Pons (tissue), 1 donor: ENCODE measurements around the gene TUBB.
"Not testable (repeated sequence)": the region's sequence is repeated elsewhere in the genome, so short reads cannot be mapped to it uniquely, and the experiment has no call there.

Experiments
- DNase-seq: peaks from one replicate; pipeline ENCODE4 v3.0.0-alpha.2; 2016; ENCODE audit warnings: low spot score

The TUBB gene

DNA sequence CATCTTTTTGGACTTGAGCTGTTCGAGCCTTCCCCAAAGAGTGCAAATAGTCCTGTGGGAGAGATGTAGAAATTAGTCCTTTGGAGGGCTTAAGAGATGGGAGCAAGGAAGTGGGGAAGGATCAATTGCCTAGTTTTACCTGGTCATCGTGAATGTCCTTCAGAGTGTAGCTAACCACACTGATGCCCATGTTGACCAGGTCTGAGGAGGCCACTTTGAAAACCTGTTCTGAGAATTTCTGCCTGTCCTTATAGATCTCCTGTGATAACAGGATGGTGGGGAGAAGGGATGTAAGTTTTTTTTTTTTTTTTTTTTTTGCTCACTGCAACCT, 20.4 kb downstream of the TUBB start:
- DNase-seq, result no peak

DNA sequence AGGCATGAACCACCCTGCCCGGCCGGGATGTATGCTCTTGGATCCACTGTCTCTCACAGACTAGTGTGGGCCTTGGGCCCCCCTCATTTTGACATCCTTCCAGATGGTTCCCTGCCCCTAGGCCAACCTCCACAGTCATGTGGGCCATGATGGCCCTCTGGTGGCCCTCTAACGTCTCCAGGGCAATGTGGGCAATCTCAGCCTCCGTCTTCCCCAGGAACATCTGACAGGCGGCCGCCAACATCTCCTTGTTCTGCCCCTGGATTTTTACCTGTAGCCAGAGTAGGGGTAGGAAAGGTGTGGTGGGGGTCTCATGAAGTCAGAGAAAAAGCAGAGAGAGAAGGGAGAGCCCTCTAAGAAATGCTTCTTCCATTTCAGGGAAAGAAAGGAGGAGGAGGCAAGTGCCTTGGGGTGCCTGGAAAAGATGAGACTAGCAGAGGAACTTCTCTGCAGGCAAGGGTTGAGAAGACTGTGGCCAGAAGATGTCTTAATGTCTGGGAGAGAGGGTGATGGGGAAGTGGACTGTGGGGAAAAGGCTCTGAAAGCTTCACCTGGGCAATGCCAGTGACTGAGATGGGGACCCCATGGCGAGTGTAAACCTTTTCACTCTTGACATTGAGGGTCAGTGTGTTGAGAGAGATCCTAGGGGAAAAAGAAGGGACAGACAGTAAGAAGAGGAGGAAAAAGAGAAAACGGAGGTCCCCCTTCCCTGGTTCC, 21.1 kb downstream of the TUBB start:
- DNase-seq, result no peak

DNA sequence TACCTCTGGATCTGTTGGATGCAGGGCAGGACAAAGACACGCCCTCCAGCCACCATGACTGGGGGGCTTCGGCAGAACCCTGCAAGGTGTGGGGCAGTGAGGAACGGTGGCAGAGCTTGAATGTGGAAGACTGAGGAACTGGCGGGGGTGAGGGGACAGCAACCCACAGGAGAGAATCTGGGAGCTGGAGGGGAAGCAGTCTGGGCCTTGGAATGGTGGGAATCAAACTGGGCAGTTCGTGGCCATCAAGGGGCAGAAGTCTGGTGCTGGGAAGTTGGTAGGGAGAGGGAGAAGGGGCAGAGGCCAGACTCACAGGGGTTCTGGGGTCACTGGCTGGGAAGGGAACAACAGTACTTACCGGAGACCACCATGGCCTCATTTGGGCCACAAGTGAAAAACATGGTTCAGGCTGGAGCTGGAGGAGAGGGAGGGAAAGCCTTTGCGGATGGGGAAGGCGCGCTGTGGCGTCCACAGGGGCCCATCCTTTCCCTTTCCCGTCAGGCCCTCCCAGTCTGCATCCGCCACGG, 21.7 kb downstream of the TUBB start:
- no peak for DNase-seq

DNA sequence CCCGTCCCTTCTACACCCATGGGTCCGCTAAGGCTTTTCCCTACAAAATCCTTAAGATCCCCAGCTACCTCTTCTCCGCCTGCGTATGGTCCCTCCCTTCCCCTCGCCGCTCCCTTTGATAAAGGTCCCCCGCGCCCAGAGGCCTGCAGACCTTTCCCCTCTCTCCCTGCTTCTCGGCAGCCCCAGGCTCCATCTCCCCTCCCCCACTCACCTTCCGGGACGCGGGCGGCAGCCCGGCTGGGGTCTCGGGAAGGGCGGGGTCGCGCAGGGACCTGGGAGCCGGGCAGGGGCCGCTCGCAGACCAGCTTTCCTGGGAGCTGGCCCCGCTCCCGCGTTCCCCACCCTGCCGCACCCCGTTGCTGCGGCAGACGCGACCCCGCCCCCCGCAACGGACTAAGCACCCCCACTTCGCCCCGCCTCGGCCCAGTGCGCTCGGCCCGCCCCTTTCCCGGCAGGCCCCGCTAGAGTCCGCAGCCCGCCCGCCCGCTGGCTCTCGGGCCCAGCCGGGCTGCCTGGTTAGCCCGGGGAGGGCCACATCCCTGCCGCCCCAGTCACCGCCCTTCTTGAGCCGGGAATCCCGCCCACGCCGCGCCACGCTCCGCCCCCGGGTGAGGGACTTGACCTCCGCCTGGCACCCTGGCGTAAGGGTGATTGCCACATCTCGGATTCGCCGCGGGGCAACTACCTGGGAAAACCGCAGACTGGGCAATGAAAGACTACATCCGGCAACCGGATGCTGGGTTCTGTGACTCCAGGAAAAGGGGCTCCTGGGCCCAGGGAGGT, 22.4 kb downstream of the TUBB start, which contains the start of gene FLOT1:
TSS of gene FLOT1 (minus strand) at position 372 of the 783 bp plus-strand sequence. CDS start 498 bp downstream, outside the sequence.
- peak; percentile 91 for DNase-seq

DNA sequence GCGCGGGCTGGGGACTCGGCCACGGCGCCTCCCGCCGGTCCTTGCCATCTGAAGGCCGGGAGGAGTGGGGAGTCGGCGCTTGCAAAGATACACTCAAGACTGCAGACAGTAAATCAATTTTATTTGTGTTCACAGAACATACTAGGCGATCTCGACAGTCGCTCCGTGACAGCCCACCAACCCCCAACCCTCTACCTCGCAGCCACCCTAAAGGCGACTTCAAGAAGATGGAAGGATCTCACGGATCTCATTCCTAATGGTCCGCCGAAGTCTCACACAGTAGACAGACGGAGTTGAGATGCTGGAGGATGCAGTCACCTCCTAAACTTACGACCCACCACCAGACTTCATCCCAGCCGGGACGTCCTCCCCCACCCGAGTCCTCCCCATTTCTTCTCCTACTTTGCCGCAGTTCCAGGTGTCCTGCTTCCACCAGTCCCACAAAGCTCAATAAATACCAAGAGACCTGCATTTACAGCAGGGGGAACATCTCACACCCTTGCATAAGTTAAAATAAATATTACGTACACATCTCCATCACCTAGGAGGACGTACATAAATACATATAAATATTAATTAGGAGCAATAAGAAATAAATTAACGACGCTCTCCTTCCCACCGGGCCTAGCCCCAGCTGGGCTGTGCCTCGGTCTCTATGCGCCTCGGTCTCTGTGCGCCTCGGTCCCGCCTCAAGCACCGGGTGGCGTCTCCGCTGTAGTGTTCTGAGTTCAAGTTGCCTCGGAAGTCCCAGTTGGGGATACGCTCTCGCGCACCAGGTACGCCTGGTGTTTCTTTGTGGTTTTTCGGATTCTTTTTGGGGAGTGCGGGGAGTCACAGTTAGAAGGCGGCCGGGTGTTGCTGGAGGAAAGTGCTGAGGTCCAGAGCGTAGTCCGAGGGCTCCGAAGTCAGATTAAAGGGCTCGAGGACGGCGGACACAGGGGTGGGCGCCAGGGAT, 23.2 kb downstream of the TUBB start:
- no peak for DNase-seq

DNA sequence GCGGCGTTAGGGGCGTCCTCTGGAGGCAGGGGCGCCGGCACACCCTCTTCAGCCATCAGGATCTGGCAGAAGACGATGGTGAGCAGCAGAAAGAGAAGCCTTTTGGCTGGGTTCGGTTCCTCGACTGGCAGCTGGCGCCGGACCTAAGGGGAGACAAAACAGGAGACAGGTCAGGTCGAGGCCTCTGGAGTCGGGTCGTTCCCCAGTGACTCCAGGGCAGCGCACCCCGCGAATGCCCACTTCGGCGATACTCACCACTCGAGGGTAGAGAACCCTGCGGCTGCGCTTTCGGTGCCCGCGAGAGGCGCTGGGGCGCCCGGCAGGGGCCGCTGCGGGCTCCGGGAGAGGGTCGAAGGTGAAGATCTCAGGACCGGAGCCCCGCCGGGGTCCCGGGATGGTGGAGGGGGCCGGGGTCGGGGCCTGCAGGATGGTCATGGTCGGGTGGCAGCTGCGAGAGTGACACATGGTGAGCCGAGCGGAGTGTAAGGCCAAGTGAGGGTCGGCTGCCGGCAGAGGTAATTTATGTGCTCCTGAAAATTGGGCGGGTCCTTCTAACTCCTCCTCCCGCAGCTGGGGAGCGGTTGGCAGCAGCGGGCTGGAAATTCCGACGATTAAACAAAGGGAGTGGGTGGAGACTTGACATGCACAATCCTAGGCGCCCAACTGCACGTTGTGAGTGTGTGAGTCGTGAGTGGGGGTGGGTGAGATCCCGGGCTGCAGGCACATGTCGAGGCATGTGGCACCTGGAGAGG, 24.1 kb downstream of the TUBB start, which contains the start of gene IER3:
TSS of gene IER3 (minus strand) at position 494 of the 752 bp plus-strand sequence. CDS start at position 465, 29 bp downstream.
- DNase-seq, result peak; percentile 75

DNA sequence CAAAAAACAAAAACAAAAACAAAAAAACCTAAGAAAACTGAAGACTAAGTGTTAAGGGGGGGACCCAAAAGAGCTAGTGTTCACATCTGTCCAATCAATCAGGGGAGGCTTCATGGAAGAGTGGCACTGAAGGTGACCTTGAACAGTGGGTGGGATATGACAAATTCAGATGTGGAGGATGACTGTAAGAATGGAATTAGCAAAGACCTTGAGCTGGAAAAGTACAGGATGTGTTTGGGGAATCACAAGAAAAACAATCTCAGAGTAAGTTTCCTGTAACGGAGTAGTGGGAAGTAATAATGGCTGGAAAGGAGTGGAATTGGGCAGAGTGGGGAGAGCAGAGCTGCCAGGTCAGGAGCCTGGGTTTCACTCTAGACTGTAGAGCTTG, 27.1 kb downstream of the TUBB start:
- DNase-seq, result no peak

DNA sequence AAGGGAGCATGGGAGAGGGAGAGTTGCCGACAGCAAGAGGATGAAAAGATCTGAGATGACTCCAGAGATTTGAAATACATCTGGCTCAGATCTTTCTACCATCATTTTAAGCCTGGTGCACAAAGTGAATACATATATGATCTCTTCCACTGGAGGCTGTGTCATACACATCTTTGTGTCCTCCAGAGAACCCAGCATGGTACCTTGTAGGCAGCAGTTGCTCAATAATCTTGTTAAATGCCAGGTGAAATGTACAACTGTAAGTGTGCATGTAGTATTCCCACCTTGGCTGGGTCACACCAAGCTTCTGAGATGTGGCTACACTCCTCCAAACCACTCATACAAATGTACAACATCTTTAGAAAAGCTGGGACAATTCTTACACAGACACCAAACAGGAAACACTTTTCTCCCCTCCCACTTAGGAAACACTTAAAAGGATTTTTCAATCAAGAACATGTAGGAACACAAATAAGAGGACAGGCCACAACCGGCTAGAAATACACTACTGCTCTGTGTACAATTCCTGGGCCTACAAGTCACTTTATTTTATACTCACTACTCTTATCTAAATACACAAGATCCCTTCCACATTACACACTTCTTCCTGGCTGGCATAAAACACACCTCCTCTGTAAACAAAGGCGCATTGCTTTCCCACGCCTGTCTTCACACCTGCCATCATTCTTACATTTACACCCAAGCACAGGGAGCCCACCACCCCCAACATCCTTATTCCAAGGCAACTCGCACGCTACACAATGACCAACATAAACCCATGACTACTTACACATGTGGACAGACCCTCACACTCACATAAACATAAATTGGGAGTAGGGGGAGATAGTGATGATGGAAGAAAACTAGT, 28.0 kb downstream of the TUBB start:
- no peak for DNase-seq

DNA sequence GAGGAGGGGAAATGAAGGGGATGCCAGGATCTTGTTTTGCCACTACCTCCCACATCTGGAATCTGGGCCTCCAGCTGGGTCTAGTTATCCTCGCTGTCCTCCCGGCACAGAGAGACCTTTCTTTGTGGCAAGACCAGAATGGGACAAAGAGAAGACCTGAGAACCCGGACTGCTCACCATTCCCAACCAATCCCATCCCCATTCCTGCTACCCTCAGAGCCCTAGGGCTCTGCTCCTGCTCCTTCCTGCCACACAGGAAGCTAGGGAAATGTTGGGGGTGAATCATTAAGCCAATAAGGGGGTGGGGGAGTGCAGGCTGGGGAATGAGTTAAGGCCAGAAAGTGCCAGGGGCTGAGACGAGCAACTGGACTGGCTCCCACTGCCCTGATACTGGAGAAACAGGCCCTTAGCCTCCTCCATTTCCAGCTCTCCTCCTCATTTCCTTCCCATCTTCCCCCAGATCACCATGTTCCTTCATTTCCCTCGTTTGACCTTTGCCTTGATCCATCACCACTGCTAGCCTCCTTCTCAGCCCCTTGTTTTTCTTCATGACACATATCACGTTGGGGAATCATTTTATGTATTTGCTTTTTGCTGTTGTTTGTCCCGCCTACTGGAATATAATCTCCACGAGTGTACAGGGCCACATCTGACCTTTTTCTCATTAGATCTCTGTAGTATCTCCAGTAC, 28.8 kb downstream of the TUBB start:
- no peak for DNase-seq

DNA sequence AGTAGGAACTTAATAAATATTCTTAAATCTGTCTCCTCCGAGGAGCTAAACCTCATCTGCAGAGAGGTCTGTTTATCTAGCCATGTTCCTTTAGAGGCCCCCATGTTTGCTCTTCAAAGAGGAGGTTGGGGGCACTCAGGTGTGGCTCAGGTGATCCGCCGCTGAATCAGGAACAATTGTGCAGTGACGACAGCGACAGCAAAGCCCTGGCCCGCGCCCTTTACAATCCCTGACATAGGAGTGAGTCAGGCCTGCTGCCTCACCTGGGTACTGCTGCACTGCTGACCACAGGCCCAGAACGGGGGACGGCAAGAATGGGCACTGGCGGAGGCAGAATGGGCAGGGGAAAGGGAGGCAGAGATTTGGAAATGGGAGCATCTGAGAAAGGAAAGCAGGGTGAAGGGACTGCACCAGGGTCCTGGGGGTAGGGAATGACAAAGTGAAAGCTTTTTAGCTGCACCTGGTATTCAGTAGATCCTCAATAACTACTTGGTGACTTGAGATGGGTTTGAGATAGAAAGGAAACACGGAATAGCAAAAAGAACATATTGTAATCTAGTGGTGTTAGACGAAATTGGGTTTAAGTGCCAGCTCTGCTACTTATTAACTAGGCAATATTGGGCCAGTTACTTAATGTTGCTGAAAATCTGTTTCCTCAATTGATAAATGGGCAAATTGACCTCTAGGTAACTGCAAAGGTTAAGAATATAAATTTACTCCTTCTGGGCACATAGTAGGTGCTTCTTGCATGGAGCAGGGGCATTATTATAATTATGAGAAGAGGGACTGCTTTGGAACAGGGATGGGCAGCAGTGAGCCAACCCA, 29.6 kb downstream of the TUBB start:
- DNase-seq, result no peak

DNA sequence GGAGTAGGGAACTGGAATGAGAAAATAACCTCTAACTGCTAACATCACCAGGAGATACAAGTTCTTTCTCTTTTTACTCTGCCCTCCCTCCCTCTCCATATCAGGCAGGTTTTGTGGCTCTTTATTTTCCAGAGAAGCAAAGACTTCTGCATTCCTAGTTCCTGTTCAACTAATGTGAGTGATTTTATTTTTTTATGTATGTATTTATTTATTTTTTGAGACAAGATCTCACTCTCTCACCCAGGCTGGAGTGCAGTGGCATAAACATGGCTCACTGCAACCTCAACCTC, 30.2 kb downstream of the TUBB start:
- DNase-seq, result no peak

DNA sequence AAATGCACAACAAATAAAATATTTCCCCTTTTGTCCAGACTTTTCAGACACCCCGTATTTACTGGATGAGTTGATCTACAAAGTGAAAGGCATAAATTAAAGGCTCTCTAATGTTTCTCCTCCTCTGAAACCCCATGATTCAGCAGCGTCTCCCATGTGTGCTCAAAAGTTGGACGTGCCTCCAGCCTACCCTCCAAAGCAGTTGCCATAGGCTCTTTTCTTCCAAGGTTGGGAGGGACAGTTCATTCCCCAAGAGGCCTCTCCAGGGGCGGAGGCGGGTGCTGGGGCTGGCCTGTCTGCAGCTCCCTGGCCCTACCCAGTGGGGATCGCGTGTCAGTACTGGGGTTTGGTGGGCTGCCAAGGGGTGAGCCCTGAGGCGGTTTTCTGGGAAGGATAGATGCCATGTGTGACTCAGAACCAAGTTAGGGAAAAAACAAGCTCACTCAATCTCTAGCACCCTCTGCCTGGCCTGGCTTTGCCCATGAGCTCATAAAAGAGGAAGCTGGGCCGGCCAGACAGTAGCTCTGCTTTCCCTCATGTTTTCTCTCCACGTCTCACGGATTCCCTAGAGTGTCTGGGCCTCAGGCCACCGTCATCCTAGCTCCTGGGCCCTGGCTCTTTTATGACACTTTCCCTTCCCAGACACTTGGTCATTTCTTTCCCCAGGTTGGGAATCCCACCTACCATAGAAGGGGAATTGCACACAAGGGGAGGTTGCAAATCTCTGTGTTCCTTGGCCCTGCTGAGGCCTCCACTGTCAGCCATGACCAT, 32.2 kb downstream of the TUBB start:
- peak; percentile 68 for DNase-seq

DNA sequence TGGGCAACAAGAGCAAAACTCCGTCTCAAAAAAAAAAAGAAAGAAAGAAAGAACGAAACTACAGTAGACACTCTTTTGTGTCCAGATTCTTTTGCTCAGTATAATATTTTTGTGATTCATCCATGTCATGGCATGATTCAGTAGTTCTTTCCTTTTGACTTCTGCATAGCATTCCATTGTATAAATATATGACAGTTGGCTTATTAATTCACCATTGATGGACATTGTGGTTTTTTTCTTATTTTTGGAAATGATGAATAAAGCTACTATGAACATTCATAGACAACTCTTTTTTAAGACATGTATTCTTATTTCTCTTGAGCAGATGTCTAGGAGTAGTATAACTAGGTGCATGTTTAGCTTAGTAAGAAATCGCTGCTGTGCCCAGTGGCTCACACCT, 34.5 kb downstream of the TUBB start:
- no peak for DNase-seq

DNA sequence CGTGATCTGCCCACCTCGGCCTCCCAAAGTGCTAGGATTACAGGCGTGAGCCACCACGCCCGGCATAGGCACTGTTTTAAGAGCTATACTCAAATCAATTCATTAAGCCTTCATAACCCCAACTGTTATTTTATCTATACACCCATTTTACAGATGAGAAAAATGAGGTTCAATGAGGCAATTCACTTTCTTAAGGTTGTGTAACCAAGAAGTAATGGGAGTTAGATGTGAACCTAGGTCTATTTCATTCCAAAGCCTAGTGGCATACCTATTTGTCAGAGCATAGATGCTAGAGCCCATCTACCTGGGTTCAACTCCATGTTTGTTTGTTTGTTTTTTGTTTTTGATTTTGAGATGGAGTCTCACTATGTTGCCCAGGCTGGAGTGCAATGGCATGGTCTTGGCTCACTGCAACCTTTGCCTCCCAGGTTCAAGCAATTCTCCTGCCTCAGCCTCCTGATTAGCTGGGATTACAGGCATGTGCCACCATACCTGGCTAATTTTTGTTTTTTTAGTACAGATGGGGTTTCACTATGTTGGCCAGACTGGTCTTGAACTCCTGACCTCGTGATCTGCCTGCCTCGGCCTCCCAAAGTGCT, 36.4 kb downstream of the TUBB start:
- DNase-seq, result not testable (repeated sequence)

DNA sequence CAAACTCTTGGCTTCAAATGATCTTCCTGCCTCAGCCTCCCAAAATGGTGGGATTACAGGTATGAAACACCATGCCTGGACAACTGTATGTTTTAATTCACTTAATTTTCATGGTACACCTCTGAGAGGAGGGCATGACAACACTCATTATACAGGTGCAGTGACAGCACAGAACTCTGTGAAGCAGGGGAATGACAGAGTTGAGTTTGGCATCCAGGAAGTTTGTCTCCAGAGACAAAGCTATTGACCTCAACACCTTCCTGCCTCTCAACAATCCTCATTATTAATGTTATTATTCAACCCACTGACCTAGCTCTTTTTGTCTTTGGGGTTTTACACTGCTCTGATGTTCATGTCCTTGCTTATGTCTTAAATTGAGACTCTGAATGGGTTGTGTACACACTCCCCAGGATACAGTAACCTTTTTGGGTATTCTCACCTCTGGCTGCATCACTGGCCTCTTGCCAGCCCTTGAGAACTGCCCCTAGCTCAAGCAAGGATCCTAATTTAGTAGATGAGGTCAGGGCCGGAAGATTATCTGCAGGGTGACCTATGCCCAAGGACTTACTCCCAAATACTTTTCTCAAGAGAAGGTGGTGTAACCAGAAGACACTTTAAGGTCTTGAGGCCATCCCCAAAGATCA, 37.2 kb downstream of the TUBB start:
- no peak for DNase-seq

DNA sequence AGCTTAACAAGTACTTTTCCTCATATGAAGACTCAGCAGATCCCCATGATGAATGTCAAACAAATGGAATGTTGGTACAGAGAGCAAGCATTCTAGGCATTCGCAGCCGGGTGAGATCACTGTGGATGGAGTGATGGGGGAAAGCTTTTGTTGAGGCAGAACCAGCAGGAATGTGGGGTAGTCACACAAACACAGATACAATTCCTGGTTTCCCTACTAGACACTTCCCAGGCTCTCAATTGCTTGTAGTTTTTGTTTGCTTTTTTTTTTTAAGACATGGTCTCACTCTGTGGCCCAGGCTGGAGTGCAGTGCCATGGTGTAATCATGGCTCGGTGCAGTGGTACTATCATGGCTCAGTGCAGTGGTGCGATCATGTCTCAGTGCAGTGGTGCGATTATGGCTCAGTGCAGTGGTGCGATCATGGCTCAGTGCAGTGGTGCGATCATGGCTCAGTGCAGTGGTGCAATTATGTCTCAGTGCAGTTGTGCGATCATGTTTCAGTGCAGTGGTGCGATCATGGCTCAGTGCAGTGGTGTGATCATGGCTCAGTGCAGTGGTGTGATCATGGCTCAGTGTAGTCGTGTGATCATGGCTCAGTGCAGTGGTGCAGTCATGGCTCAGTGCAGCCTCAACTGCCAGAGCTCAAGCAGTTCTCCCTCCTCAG, 39.6 kb downstream of the TUBB start:
- no peak for DNase-seq

DNA sequence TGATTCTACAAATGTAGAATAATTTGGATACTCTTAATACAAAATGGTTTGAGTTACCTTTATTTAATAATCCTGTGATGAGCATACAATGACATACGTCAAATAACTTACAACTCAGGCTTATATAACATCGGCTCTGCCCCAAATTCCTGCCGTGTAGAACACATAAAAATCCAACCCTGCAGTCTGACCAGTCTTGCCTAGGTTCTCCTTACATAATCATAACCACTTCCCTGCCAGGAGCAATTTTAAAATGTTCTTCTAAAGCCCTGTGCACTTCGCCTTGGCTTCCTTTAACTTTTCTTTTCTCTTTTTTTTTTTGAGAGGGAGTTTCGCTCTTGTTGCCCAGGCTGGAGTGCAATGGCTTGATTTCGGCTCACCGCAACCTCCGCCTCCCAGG, 40.4 kb downstream of the TUBB start:
- DNase-seq, result no peak
